Breast epithelium (tissue), 4 donors: ENCODE data around the gene C7orf57. TPM values are rescaled to one million over a fixed set of nuclear protein-coding genes. Genes with fewer than 3 reads are reported as not detected.
A peak's percentile ranks its signal among the peaks of the same experiment; 100 is the strongest.
"Not testable (repeated sequence)": the region's sequence is repeated elsewhere in the genome, so short reads cannot be mapped to it uniquely, and the experiment has no call there.

ENCODE experiments used
- DNase-seq, 2 donors: peaks; one replicate each; pipeline ENCODE4 v3.0.0-alpha.2; 2019; ENCODE audit warnings: low spot score in 2 of 2
- H3K27ac ChIP-seq, 2 donors: fragments of 200-600 bp; sonication (generic) in 1 of 2; one replicate each; pipeline ENCODE4 v1.5.1; 2016 to 2019; ENCODE audit warnings: mild to moderate bottlenecking in 1 of 2
- H3K27me3 ChIP-seq, 2 donors: fragments of 200-600 bp; sonication (generic) in 1 of 2; one replicate each; pipeline versions ENCODE4 v1.5.1 to v1.6.0; 2017 to 2019; ENCODE audit warnings: control low read depth in 1 of 2, mild to moderate bottlenecking in 1 of 2
- H3K36me3 ChIP-seq: fragments of 200-600 bp; one replicate; pipeline ENCODE4 v1.5.1; 2019
- H3K4me1 ChIP-seq, 2 donors: fragments of 200-600 bp; sonication (generic); one replicate each; pipeline ENCODE4 v1.5.1; 2016 to 2019; ENCODE audit warnings: control low read depth in 1 of 2
- H3K4me3 ChIP-seq, 3 donors: fragments of 200-600 bp; sonication (generic); 1 replicate in 2 of 3; 2 replicates in 1 of 3; pipeline ENCODE4 v1.5.1; 2016 to 2019; ENCODE audit warnings: mild to moderate bottlenecking in 3 of 3, moderate library complexity in 2 of 3
- H3K9me3 ChIP-seq, 2 donors: fragments of 200-600 bp; sonication (generic) in 1 of 2; one replicate each; pipeline ENCODE4 v1.5.1; 2016 to 2019; ENCODE audit warnings: control low read depth in 1 of 2
- CTCF ChIP-seq, 3 donors: fragments of 450-650 bp; IDR thresholded peaks; one replicate each; pipeline ENCODE4 v1.5.1; 2016 to 2017; ENCODE audit warnings: antibody characterized with exemption in 3 of 3, mild to moderate bottlenecking in 3 of 3, moderate library complexity in 3 of 3
- POLR2A ChIP-seq: fragments of 450-650 bp; IDR thresholded peaks from one replicate; pipeline ENCODE4 v1.6.1; 2016; ENCODE audit warnings: antibody characterized with exemption, mild to moderate bottlenecking, moderate library complexity
- POLR2AphosphoS5 ChIP-seq, 3 donors: sonication (generic); formaldehyde crosslinking; IDR thresholded peaks; one replicate each; pipeline ENCODE4 v1.6.1; 2017; ENCODE audit warnings: antibody characterized with exemption in 3 of 3
- intact Hi-C: fragments of 100-400 bp; cut with DNase I; formaldehyde crosslinking; loops from one replicate; pipeline ENCODE4 v1.15.1; 2023; ENCODE audit warnings: low total_unique reads
- total RNA-seq, 3 donors: library from RNA; depleted of rRNA; stranded (reverse); fragments of >200 nt; gene quantifications; one replicate each; pipeline ENCODE4 v1.1.0, GENCODE V29; 2016

C7orf57 gene
- total RNA-seq, 3 donors from 2014 or later = not detected

- DNase-seq = peak; percentile 47 to 60
- intact Hi-C loops = no loop called here
- Histone ChIP-seq H3K4me1 (no peaks in the 10 kb centered on the region), H3K27me3 (no peaks in the 10 kb centered on the region), H3K27ac (peak overlapping the region in 1 of 2 donors; percentile 26), H3K4me3 (peak overlapping the region; percentile 48 to 67 (median 52)), H3K9me3 (no peaks in the 10 kb centered on the region), H3K36me3 (no peaks in the 10 kb centered on the region)
- no peak for TF ChIP-seq POLR2A
- TF ChIP-seq CTCF (IDR thresholded peaks at IDR 0.05) = peak in 2 of 3 donors; percentile 12 to 32
These were observed 43.5 kb upstream of the C7orf57 start for GRCh38 chr7:47991741-47992311.

- H3K36me3 ChIP-seq = no peaks in the 10 kb centered on the region
- no peaks in the 10 kb centered on the region for H3K27me3 ChIP-seq
- no peak overlapping the region for H3K4me3 ChIP-seq
- no peak overlapping the region for H3K27ac ChIP-seq
- H3K4me1 ChIP-seq = no peaks in the 10 kb centered on the region
- no peak for TF ChIP-seq CTCF (IDR thresholded peaks at IDR 0.05)
- TF ChIP-seq POLR2AphosphoS5 (IDR thresholded peaks at IDR 0.05) = no peak
- TF ChIP-seq POLR2A = no peak
- no peaks in the 10 kb centered on the region for H3K9me3 ChIP-seq
- intact Hi-C loops = no loop called here
- DNase-seq = no peak
These were observed 42.9 kb upstream of the C7orf57 start for GRCh38 chr7:47992446-47992845.

- Histone ChIP-seq H3K9me3 (no peaks in the 10 kb centered on the region), H3K36me3 (no peaks in the 10 kb centered on the region), H3K4me1 (no peaks in the 10 kb centered on the region), H3K4me3 (no peak overlapping the region), H3K27me3 (no peaks in the 10 kb centered on the region), H3K27ac (no peak overlapping the region)
- intact Hi-C loops = no loop called here
- TF ChIP-seq POLR2AphosphoS5 (IDR thresholded peaks at IDR 0.05) (no peak), POLR2A (no peak), CTCF (IDR thresholded peaks at IDR 0.05) (no peak)
- DNase-seq = no peak
These were observed 35.9 kb upstream of the C7orf57 start for GRCh38 chr7:47999413-47999812.

GRCh38 chr7:48000164-48000563, 35.2 kb upstream of the C7orf57 start:
- intact Hi-C loops, H3K27ac ChIP-seq, DNase-seq, H3K4me1 ChIP-seq, H3K36me3 ChIP-seq, H3K9me3 ChIP-seq, H3K27me3 ChIP-seq, H3K4me3 ChIP-seq: not testable (repeated sequence)

GRCh38 chr7:48004032-48004431, 31.3 kb upstream of the C7orf57 start:
- DNase-seq = no peak
- H3K27me3 ChIP-seq = no peaks in the 10 kb centered on the region
- H3K36me3 ChIP-seq = no peaks in the 10 kb centered on the region
- no peaks in the 10 kb centered on the region for H3K4me1 ChIP-seq
- no peaks in the 10 kb centered on the region for H3K9me3 ChIP-seq
- no peak overlapping the region for H3K27ac ChIP-seq
- H3K4me3 ChIP-seq = no peak overlapping the region
- intact Hi-C loops = no loop called here
- no peak for TF ChIP-seq POLR2A
- TF ChIP-seq CTCF (IDR thresholded peaks at IDR 0.05) = no peak
- TF ChIP-seq POLR2AphosphoS5 (IDR thresholded peaks at IDR 0.05) = no peak

GRCh38 chr7:48004638-48005037, 30.7 kb upstream of the C7orf57 start:
- DNase-seq = no peak
- intact Hi-C loops = no loop called here
- no peak overlapping the region for H3K4me3 ChIP-seq
- H3K27ac ChIP-seq = no peak overlapping the region
- no peaks in the 10 kb centered on the region for H3K36me3 ChIP-seq
- no peaks in the 10 kb centered on the region for H3K27me3 ChIP-seq
- H3K4me1 ChIP-seq = no peaks in the 10 kb centered on the region
- no peaks in the 10 kb centered on the region for H3K9me3 ChIP-seq
- TF ChIP-seq POLR2A = no peak
- TF ChIP-seq CTCF (IDR thresholded peaks at IDR 0.05) = no peak
- no peak for TF ChIP-seq POLR2AphosphoS5 (IDR thresholded peaks at IDR 0.05)
